ENCODE measurements around the gene MTURN. TPM values are rescaled to one million over a fixed set of nuclear protein-coding genes. Genes with fewer than 3 reads are reported as not detected.

MTURN gene
- total RNA-seq, 2 experiments from 2014 or later: 2.3 to 2.7 TPM

GRCh38 chr7:30157204-30157603 lies 22.4 kb downstream of the MTURN start:
- CTCF ChIA-PET: no interaction called here
- Mint-ChIP-seq H3K4me1 (peaks cover 29% of the 10 kb centered on the region), H3K27me3 (no peaks in the 10 kb centered on the region), H3K9me3 (no peaks in the 10 kb centered on the region), H3K4me3 (no peak overlapping the region), H3K27ac (no peak overlapping the region), H3K36me3 (ENCODE audit: low read depth) (no peaks in the 10 kb centered on the region)
- no peak for DNase-seq
- POLR2A ChIA-PET: interaction anchor here (1.0 to 1.4 kb wide), 2 partner anchors 13 to 321 kb away, joined by 3 read pairs; partner anchors contain the start of gene NOD1

- CTCF ChIA-PET: interaction anchor here (0.8 kb wide), 1 partner anchor 24 kb away, joined by 4 read pairs; no protein-coding TSS in a partner anchor
- H3K4me1 Mint-ChIP-seq: peaks cover 47% of the 10 kb centered on the region
- POLR2A ChIA-PET: no interaction called here
- no peak overlapping the region for H3K4me3 Mint-ChIP-seq
- H3K9me3 Mint-ChIP-seq: no peaks in the 10 kb centered on the region
- no peaks in the 10 kb centered on the region for H3K27me3 Mint-ChIP-seq
- no peak for DNase-seq
- no peak overlapping the region for H3K27ac Mint-ChIP-seq
- no peaks in the 10 kb centered on the region for H3K36me3 Mint-ChIP-seq (ENCODE audit: low read depth)
Measured at GRCh38 chr7:30159163-30159562, 24.4 kb downstream of the MTURN start.

GRCh38 chr7:30159698-30160143 lies 24.9 kb downstream of the MTURN start:
- ChIA-PET POLR2A (interaction anchor here (0.7 kb wide), 1 partner anchor 243 kb away, joined by 3 read pairs; no protein-coding TSS in a partner anchor), CTCF (interaction anchor here (0.8 kb wide), 1 partner anchor 23 kb away, joined by 4 read pairs; no protein-coding TSS in a partner anchor)
- H3K36me3 Mint-ChIP-seq (ENCODE audit: low read depth): no peaks in the 10 kb centered on the region
- H3K27me3 Mint-ChIP-seq: no peaks in the 10 kb centered on the region
- peak; percentile 24 for DNase-seq
- H3K4me1 Mint-ChIP-seq: peaks cover 49% of the 10 kb centered on the region
- no peak overlapping the region for H3K27ac Mint-ChIP-seq
- H3K9me3 Mint-ChIP-seq: no peaks in the 10 kb centered on the region
- no peak overlapping the region for H3K4me3 Mint-ChIP-seq

- ChIA-PET CTCF (no interaction called here), POLR2A (interaction anchor here (0.7 to 1.6 kb wide), 2 partner anchors 25 to 243 kb away, joined by 3 read pairs; partner anchors contain the start of gene MTURN)
- H3K36me3 Mint-ChIP-seq (ENCODE audit: low read depth): no peaks in the 10 kb centered on the region
- H3K27ac Mint-ChIP-seq: no peak overlapping the region
- no peaks in the 10 kb centered on the region for H3K27me3 Mint-ChIP-seq
- H3K4me1 Mint-ChIP-seq: peaks cover 49% of the 10 kb centered on the region
- no peak overlapping the region for H3K4me3 Mint-ChIP-seq
- no peak for DNase-seq
- H3K9me3 Mint-ChIP-seq: no peaks in the 10 kb centered on the region
Measured at GRCh38 chr7:30160329-30160728, 25.5 kb downstream of the MTURN start.

- no peaks in the 10 kb centered on the region for H3K27me3 Mint-ChIP-seq
- no peak overlapping the region for H3K4me3 Mint-ChIP-seq
- H3K27ac Mint-ChIP-seq: peak overlapping the region; percentile 66
- ChIA-PET CTCF (interaction anchor here (0.6 to 1.0 kb wide), 3 partner anchors 393 to 402 kb away, joined by 3 to 4 read pairs (median 3); no protein-coding TSS in a partner anchor), POLR2A (no interaction called here)
- no peak for DNase-seq
- H3K36me3 Mint-ChIP-seq (ENCODE audit: low read depth): no peaks in the 10 kb centered on the region
- H3K9me3 Mint-ChIP-seq: no peaks in the 10 kb centered on the region
- peaks cover 46% of the 10 kb centered on the region for H3K4me1 Mint-ChIP-seq
Measured at GRCh38 chr7:30162133-30162532, 27.3 kb downstream of the MTURN start.

- Mint-ChIP-seq H3K4me3 (peak overlapping the region; percentile 2), H3K9me3 (no peaks in the 10 kb centered on the region), H3K4me1 (peaks cover 43% of the 10 kb centered on the region), H3K27me3 (no peaks in the 10 kb centered on the region), H3K27ac (peak overlapping the region; percentile 66), H3K36me3 (ENCODE audit: low read depth) (no peaks in the 10 kb centered on the region)
- ChIA-PET CTCF (interaction anchor here (0.6 to 0.9 kb wide), 2 partner anchors 392 to 402 kb away, joined by 3 read pairs; no protein-coding TSS in a partner anchor), POLR2A (no interaction called here)
- no peak for DNase-seq
Measured at GRCh38 chr7:30162622-30163124, 27.9 kb downstream of the MTURN start.

- H3K27me3 Mint-ChIP-seq: no peaks in the 10 kb centered on the region
- H3K4me3 Mint-ChIP-seq: peak overlapping the region; percentile 26
- POLR2A ChIA-PET: interaction anchor here (1.4 kb wide), 1 partner anchor 29 kb away, joined by 3 read pairs; no protein-coding TSS in a partner anchor
- H3K27ac Mint-ChIP-seq: peak overlapping the region; percentile 66
- no peaks in the 10 kb centered on the region for H3K36me3 Mint-ChIP-seq (ENCODE audit: low read depth)
- DNase-seq: peak; percentile 32
- no peaks in the 10 kb centered on the region for H3K9me3 Mint-ChIP-seq
- CTCF ChIA-PET: interaction anchor here (0.9 to 2.1 kb wide), 7 partner anchors 19 to 431 kb away, joined by 3 to 8 read pairs (median 6); partner anchors contain the start of gene GARS1
- H3K4me1 Mint-ChIP-seq: peaks cover 42% of the 10 kb centered on the region
Measured at GRCh38 chr7:30163231-30163894, 28.6 kb downstream of the MTURN start.

- DNase-seq: no peak
- Mint-ChIP-seq H3K27me3 (no peaks in the 10 kb centered on the region), H3K4me1 (peaks cover 35% of the 10 kb centered on the region), H3K36me3 (ENCODE audit: low read depth) (no peaks in the 10 kb centered on the region), H3K27ac (no peak overlapping the region), H3K4me3 (no peak overlapping the region), H3K9me3 (no peaks in the 10 kb centered on the region)
- ChIA-PET POLR2A (interaction anchor here (1.4 kb wide), 1 partner anchor 30 kb away, joined by 3 read pairs; no protein-coding TSS in a partner anchor), CTCF (interaction anchor here (0.6 to 2.1 kb wide), 6 partner anchors 18 to 401 kb away, joined by 3 to 8 read pairs (median 6); no protein-coding TSS in a partner anchor)
Measured at GRCh38 chr7:30164567-30164966, 29.8 kb downstream of the MTURN start.

GRCh38 chr7:30165590-30165989 lies 30.8 kb downstream of the MTURN start:
- peaks cover 25% of the 10 kb centered on the region for H3K4me1 Mint-ChIP-seq
- POLR2A ChIA-PET: interaction anchor here (1.1 kb wide), 1 partner anchor 18 kb away, joined by 3 read pairs; no protein-coding TSS in a partner anchor
- H3K27me3 Mint-ChIP-seq: no peaks in the 10 kb centered on the region
- H3K9me3 Mint-ChIP-seq: no peaks in the 10 kb centered on the region
- no peaks in the 10 kb centered on the region for H3K36me3 Mint-ChIP-seq (ENCODE audit: low read depth)
- CTCF ChIA-PET: interaction anchor here (1.4 kb wide), 1 partner anchor 185 kb away, joined by 3 read pairs; no protein-coding TSS in a partner anchor
- no peak overlapping the region for H3K4me3 Mint-ChIP-seq
- H3K27ac Mint-ChIP-seq: no peak overlapping the region
- no peak for DNase-seq

GRCh38 chr7:30166155-30166840 lies 31.5 kb downstream of the MTURN start:
- no peaks in the 10 kb centered on the region for H3K9me3 Mint-ChIP-seq
- no peak for DNase-seq
- H3K27ac Mint-ChIP-seq: no peak overlapping the region
- H3K36me3 Mint-ChIP-seq (ENCODE audit: low read depth): no peaks in the 10 kb centered on the region
- H3K27me3 Mint-ChIP-seq: no peaks in the 10 kb centered on the region
- ChIA-PET CTCF (interaction anchor here (1.4 kb wide), 1 partner anchor 184 kb away, joined by 3 read pairs; no protein-coding TSS in a partner anchor), POLR2A (interaction anchor here (1.1 kb wide), 1 partner anchor 17 kb away, joined by 3 read pairs; no protein-coding TSS in a partner anchor)
- H3K4me3 Mint-ChIP-seq: no peak overlapping the region
- H3K4me1 Mint-ChIP-seq: peaks cover 23% of the 10 kb centered on the region

GRCh38 chr7:30166841-30167235 lies 32.1 kb downstream of the MTURN start:
- H3K36me3 Mint-ChIP-seq (ENCODE audit: low read depth): no peaks in the 10 kb centered on the region
- no peaks in the 10 kb centered on the region for H3K9me3 Mint-ChIP-seq
- POLR2A ChIA-PET: interaction anchor here (0.7 kb wide), 1 partner anchor 372 kb away, joined by 3 read pairs; no protein-coding TSS in a partner anchor
- DNase-seq: no peak
- CTCF ChIA-PET: interaction anchor here (1.4 kb wide), 1 partner anchor 184 kb away, joined by 3 read pairs; no protein-coding TSS in a partner anchor
- H3K27me3 Mint-ChIP-seq: no peaks in the 10 kb centered on the region
- no peak overlapping the region for H3K4me3 Mint-ChIP-seq
- no peak overlapping the region for H3K27ac Mint-ChIP-seq
- H3K4me1 Mint-ChIP-seq: peaks cover 22% of the 10 kb centered on the region

- Mint-ChIP-seq H3K9me3 (no peaks in the 10 kb centered on the region), H3K27ac (no peak overlapping the region), H3K36me3 (ENCODE audit: low read depth) (no peaks in the 10 kb centered on the region), H3K27me3 (no peaks in the 10 kb centered on the region), H3K4me1 (peaks cover 13% of the 10 kb centered on the region), H3K4me3 (no peak overlapping the region)
- POLR2A ChIA-PET: no interaction called here
- CTCF ChIA-PET: no interaction called here
- no peak for DNase-seq
Measured at GRCh38 chr7:30167901-30168300, 33.1 kb downstream of the MTURN start.

Measured in activated CD4-positive, alpha-beta memory T cell treated with anti-CD3 and anti-CD28 coated beads, Interleukin-2, amount 10 ng/mL, durations not matched to agents 7 days and 5 days (primary cell).